Activated CD8-positive, alpha-beta T cell treated with anti-CD3 and anti-CD28 coated beads, Interleukin-2, amount 10 ng/mL, durations not matched to agents 7 days and 5 days (primary cell): Measurements from ENCODE around the gene SCT. TPM values are rescaled to one million over a fixed set of nuclear protein-coding genes. Genes with fewer than 3 reads are reported as not detected.

Experiments
- ATAC-seq: fragments of 150-1000 bp; cut with Tn5 transposase; one replicate; pipeline ENCODE4 v1.10.0; 2021; ENCODE audit warnings: moderate library complexity
- CTCF ChIA-PET: fragments of 350-600 bp; sonication (Branson Sonifier 250); formaldehyde crosslinking; loops from one replicate; lab custom pipeline; 2021; ENCODE audit warnings: antibody characterized with exemption; lab: Charles Lee
- POLR2A ChIA-PET: fragments of 350-600 bp; sonication (Branson Sonifier 250); formaldehyde crosslinking; loops from one replicate; lab custom pipeline; 2021; ENCODE audit warnings: antibody characterized with exemption; lab: Charles Lee
- DNase-seq: peaks from one replicate; pipeline ENCODE4 v3.0.0-alpha.2; 2020
- H3K27ac Mint-ChIP-seq: one replicate; pipeline ENCODE4 v1.8.0; 2021; ENCODE audit warnings: mild to moderate bottlenecking, mixed read lengths
- H3K27me3 Mint-ChIP-seq: one replicate; pipeline ENCODE4 v1.8.0; 2021; ENCODE audit warnings: low read depth, mixed read lengths
- H3K36me3 Mint-ChIP-seq: one replicate; pipeline ENCODE4 v1.8.0; 2021; ENCODE audit warnings: low read depth, mixed read lengths
- H3K4me1 Mint-ChIP-seq: one replicate; pipeline ENCODE4 v1.8.0; 2021; ENCODE audit warnings: low read depth, mixed read lengths
- H3K4me3 Mint-ChIP-seq: one replicate; pipeline ENCODE4 v1.8.0; 2021; ENCODE audit warnings: mild to moderate bottlenecking, mixed read lengths
- H3K9me3 Mint-ChIP-seq: one replicate; pipeline ENCODE4 v1.8.0; 2022; ENCODE audit warnings: mixed read lengths; ENCODE audit not compliant: insufficient read depth
- total RNA-seq, 2 experiments: library from RNA; stranded (reverse); gene quantifications; one replicate each; pipeline ENCODE4 v1.2.3, GENCODE V29; 2021

SCT gene
- total RNA-seq, 2 experiments from 2014 or later: not detected

GRCh38 chr11:605286-606129 is 21.5 kb downstream of the SCT start:
- Mint-ChIP-seq H3K4me1 (no peaks in the 10 kb centered on the region), H3K36me3 (peaks cover 41% of the 10 kb centered on the region), H3K27ac (no peak overlapping the region), H3K27me3 (no peaks in the 10 kb centered on the region), H3K9me3 (no peaks in the 10 kb centered on the region), H3K4me3 (no peak overlapping the region)
- POLR2A ChIA-PET: no interaction called here
- DNase-seq: no peak
- ATAC-seq: no peak
- CTCF ChIA-PET: interaction anchor here (1.2 kb wide), 1 partner anchor 18 kb away, joined by 3 read pairs; no protein-coding TSS in a partner anchor

- CTCF ChIA-PET: no interaction called here
- POLR2A ChIA-PET: no interaction called here
- Mint-ChIP-seq H3K4me1 (no peaks in the 10 kb centered on the region), H3K27me3 (no peaks in the 10 kb centered on the region), H3K4me3 (no peak overlapping the region), H3K9me3 (no peaks in the 10 kb centered on the region), H3K27ac (no peak overlapping the region), H3K36me3 (peaks cover 48% of the 10 kb centered on the region)
- DNase-seq: no peak
- ATAC-seq: no peak
Measured at GRCh38 chr11:603154-603553, 23.8 kb downstream of the SCT start.

GRCh38 chr11:601573-602245 is 25.3 kb downstream of the SCT start:
- no peaks in the 10 kb centered on the region for H3K9me3 Mint-ChIP-seq
- ChIA-PET CTCF (interaction anchor here (0.8 kb wide), 1 partner anchor 47 kb away, joined by 4 read pairs; no protein-coding TSS in a partner anchor), POLR2A (no interaction called here)
- no peaks in the 10 kb centered on the region for H3K27me3 Mint-ChIP-seq
- no peak overlapping the region for H3K27ac Mint-ChIP-seq
- ATAC-seq (no peak), DNase-seq (no peak)
- H3K4me1 Mint-ChIP-seq: peaks cover 6% of the 10 kb centered on the region
- peaks cover 46% of the 10 kb centered on the region for H3K36me3 Mint-ChIP-seq
- H3K4me3 Mint-ChIP-seq: no peak overlapping the region

GRCh38 chr11:598005-598680 is 28.8 kb downstream of the SCT start:
- ATAC-seq (no peak), DNase-seq (no peak)
- Mint-ChIP-seq H3K4me3 (no peak overlapping the region), H3K36me3 (peaks cover 61% of the 10 kb centered on the region), H3K9me3 (no peaks in the 10 kb centered on the region), H3K27ac (no peak overlapping the region), H3K27me3 (no peaks in the 10 kb centered on the region), H3K4me1 (peaks cover 26% of the 10 kb centered on the region)
- POLR2A ChIA-PET: no interaction called here
- CTCF ChIA-PET: no interaction called here

GRCh38 chr11:597166-597725 is 29.7 kb downstream of the SCT start:
- peak overlapping the region; percentile 57 for H3K27ac Mint-ChIP-seq
- ATAC-seq (peak; percentile 25), DNase-seq (no peak)
- H3K4me3 Mint-ChIP-seq: no peak overlapping the region
- H3K36me3 Mint-ChIP-seq: peaks cover 68% of the 10 kb centered on the region
- CTCF ChIA-PET: no interaction called here
- POLR2A ChIA-PET: no interaction called here
- no peaks in the 10 kb centered on the region for H3K27me3 Mint-ChIP-seq
- peaks cover 26% of the 10 kb centered on the region for H3K4me1 Mint-ChIP-seq
- H3K9me3 Mint-ChIP-seq: no peaks in the 10 kb centered on the region

GRCh38 chr11:596374-596773 is 30.6 kb downstream of the SCT start:
- CTCF ChIA-PET: no interaction called here
- ATAC-seq (peak; percentile 33), DNase-seq (peak; percentile 49)
- peak overlapping the region; percentile 18 for H3K4me3 Mint-ChIP-seq
- peaks cover 66% of the 10 kb centered on the region for H3K36me3 Mint-ChIP-seq
- POLR2A ChIA-PET: interaction anchor here (1.0 kb wide), 1 partner anchor 16 kb away, joined by 3 read pairs; no protein-coding TSS in a partner anchor
- H3K4me1 Mint-ChIP-seq: peaks cover 26% of the 10 kb centered on the region
- H3K9me3 Mint-ChIP-seq: no peaks in the 10 kb centered on the region
- no peaks in the 10 kb centered on the region for H3K27me3 Mint-ChIP-seq
- H3K27ac Mint-ChIP-seq: peak overlapping the region; percentile 68

- CTCF ChIA-PET: no interaction called here
- H3K9me3 Mint-ChIP-seq: no peaks in the 10 kb centered on the region
- peaks cover 72% of the 10 kb centered on the region for H3K36me3 Mint-ChIP-seq
- no peak for ATAC-seq
- no peaks in the 10 kb centered on the region for H3K27me3 Mint-ChIP-seq
- POLR2A ChIA-PET: no interaction called here
- no peak overlapping the region for H3K4me3 Mint-ChIP-seq
- peak overlapping the region; percentile 34 for H3K27ac Mint-ChIP-seq
- no peak for DNase-seq
- peaks cover 26% of the 10 kb centered on the region for H3K4me1 Mint-ChIP-seq
Measured at GRCh38 chr11:595400-595799, 31.6 kb downstream of the SCT start.

- peaks cover 78% of the 10 kb centered on the region for H3K36me3 Mint-ChIP-seq
- DNase-seq (no peak), ATAC-seq (no peak)
- no peaks in the 10 kb centered on the region for H3K27me3 Mint-ChIP-seq
- no peaks in the 10 kb centered on the region for H3K9me3 Mint-ChIP-seq
- H3K4me3 Mint-ChIP-seq: no peak overlapping the region
- CTCF ChIA-PET: no interaction called here
- no peak overlapping the region for H3K27ac Mint-ChIP-seq
- peaks cover 37% of the 10 kb centered on the region for H3K4me1 Mint-ChIP-seq
- POLR2A ChIA-PET: no interaction called here
Measured at GRCh38 chr11:593347-593746, 33.6 kb downstream of the SCT start.

- POLR2A ChIA-PET: no interaction called here
Measured at GRCh38 chr11:592918-593317, 34.1 kb downstream of the SCT start.

GRCh38 chr11:592501-592900 is 34.5 kb downstream of the SCT start:
- no peak for ATAC-seq
- peaks cover 45% of the 10 kb centered on the region for H3K4me1 Mint-ChIP-seq
- ChIA-PET CTCF (no interaction called here), POLR2A (no interaction called here)
- no peak for DNase-seq
- no peaks in the 10 kb centered on the region for H3K9me3 Mint-ChIP-seq
- H3K4me3 Mint-ChIP-seq: no peak overlapping the region
- no peaks in the 10 kb centered on the region for H3K27me3 Mint-ChIP-seq
- peaks cover 83% of the 10 kb centered on the region for H3K36me3 Mint-ChIP-seq
- peak overlapping the region; percentile 0 for H3K27ac Mint-ChIP-seq

More at GRCh38 chr11:592918-593317, 34.1 kb downstream of the SCT start:
- H3K27me3 Mint-ChIP-seq: no peaks in the 10 kb centered on the region
- H3K4me3 Mint-ChIP-seq: no peak overlapping the region
- H3K36me3 Mint-ChIP-seq: peaks cover 80% of the 10 kb centered on the region
- H3K9me3 Mint-ChIP-seq: no peaks in the 10 kb centered on the region
- ATAC-seq (no peak), DNase-seq (no peak)
- CTCF ChIA-PET: no interaction called here
- peaks cover 41% of the 10 kb centered on the region for H3K4me1 Mint-ChIP-seq
- H3K27ac Mint-ChIP-seq: no peak overlapping the region

- Mint-ChIP-seq H3K4me1 (peaks cover 47% of the 10 kb centered on the region), H3K27me3 (no peaks in the 10 kb centered on the region), H3K36me3 (peaks cover 83% of the 10 kb centered on the region), H3K9me3 (no peaks in the 10 kb centered on the region), H3K27ac (no peak overlapping the region), H3K4me3 (no peak overlapping the region)
- DNase-seq: no peak
- POLR2A ChIA-PET: no interaction called here
- CTCF ChIA-PET: no interaction called here
- ATAC-seq: no peak
Measured at GRCh38 chr11:590997-591396, 36.0 kb downstream of the SCT start.
